ENCODE data around the gene PDGFD. TPM values are rescaled to one million over a fixed set of nuclear protein-coding genes. Genes with fewer than 3 reads are reported as not detected.

The PDGFD gene
- total RNA-seq, 4 donors from 2014 or later, result 26.0 to 72.4 (median 29.6) TPM

GRCh38 chr11:103862802-103863174 lies 301.2 kb downstream of the PDGFD start:
- no peak for DNase-seq (ENCODE audit: low spot score in 2 of 2)
- no peak overlapping the region for H3K4me3 ChIP-seq
- H3K4me1 ChIP-seq, result no peaks in the 10 kb centered on the region
- H3K36me3 ChIP-seq, result no peaks in the 10 kb centered on the region
- H3K27me3 ChIP-seq, result no peaks in the 10 kb centered on the region
- H3K9me3 ChIP-seq, result no peaks in the 10 kb centered on the region
- no peak overlapping the region for H3K27ac ChIP-seq
- TF ChIP-seq POLR2A (IDR thresholded peaks at IDR 0.05) (no peak), EP300 (IDR thresholded peaks at IDR 0.05) (no peak)
- TF ChIP-seq, protein P1, sequence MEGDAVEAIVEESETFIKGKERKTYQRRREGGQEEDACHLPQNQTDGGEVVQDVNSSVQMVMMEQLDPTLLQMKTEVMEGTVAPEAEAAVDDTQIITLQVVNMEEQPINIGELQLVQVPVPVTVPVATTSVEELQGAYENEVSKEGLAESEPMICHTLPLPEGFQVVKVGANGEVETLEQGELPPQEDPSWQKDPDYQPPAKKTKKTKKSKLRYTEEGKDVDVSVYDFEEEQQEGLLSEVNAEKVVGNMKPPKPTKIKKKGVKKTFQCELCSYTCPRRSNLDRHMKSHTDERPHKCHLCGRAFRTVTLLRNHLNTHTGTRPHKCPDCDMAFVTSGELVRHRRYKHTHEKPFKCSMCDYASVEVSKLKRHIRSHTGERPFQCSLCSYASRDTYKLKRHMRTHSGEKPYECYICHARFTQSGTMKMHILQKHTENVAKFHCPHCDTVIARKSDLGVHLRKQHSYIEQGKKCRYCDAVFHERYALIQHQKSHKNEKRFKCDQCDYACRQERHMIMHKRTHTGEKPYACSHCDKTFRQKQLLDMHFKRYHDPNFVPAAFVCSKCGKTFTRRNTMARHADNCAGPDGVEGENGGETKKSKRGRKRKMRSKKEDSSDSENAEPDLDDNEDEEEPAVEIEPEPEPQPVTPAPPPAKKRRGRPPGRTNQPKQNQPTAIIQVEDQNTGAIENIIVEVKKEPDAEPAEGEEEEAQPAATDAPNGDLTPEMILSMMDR (IDR thresholded peaks at IDR 0.05), result no peak
- WGBS, 2 donors, result 88 to 92% methylated on average over 3 of the region's 3 CpGs

- Histone ChIP-seq H3K4me3 (no peak overlapping the region), H3K9me3 (peaks cover 0 to 1% (median 0%) of the 10 kb centered on the region in 4 donors), H3K4me1 (no peaks in the 10 kb centered on the region), H3K36me3 (no peaks in the 10 kb centered on the region), H3K27ac (no peak overlapping the region), H3K27me3 (no peaks in the 10 kb centered on the region)
- no peak for DNase-seq (ENCODE audit: low spot score in 2 of 2)
- 69 to 71% methylated on average over 9 of the region's 9 CpGs for WGBS, 2 donors
- TF ChIP-seq EP300 (IDR thresholded peaks at IDR 0.05), result no peak
- TF ChIP-seq, protein P1 (IDR thresholded peaks at IDR 0.05), result no peak
- TF ChIP-seq POLR2A (IDR thresholded peaks at IDR 0.05), result no peak
These were observed 301.7 kb downstream of the PDGFD start for GRCh38 chr11:103862094-103862801.

Other genes with a start within 250 kb of the PDGFD start
- gene DDI1, start 127.5 kb downstream of the PDGFD start, total RNA-seq, result not detected

Measured in tibial nerve (tissue), 4 donors.